ENCODE data around the gene SHOC1.
"Not testable (repeated sequence)": the region's sequence is repeated elsewhere in the genome, so short reads cannot be mapped to it uniquely, and the experiment has no call there.

The SHOC1 gene

GRCh38 chr9:111819360-111819759, 24.6 kb upstream of the SHOC1 start:
- no peak overlapping the region for H3K27ac ChIP-seq
- H3K4me3 ChIP-seq: no peak overlapping the region
- no peak for TF ChIP-seq CTCF (IDR thresholded peaks at IDR 0.05)
- DNase-seq (ENCODE audit: low spot score): no peak

- no peak overlapping the region for H3K27ac ChIP-seq
- no peak for DNase-seq (ENCODE audit: low spot score)
- H3K4me3 ChIP-seq: no peak overlapping the region
- no peak for TF ChIP-seq CTCF (IDR thresholded peaks at IDR 0.05)
These were observed 20.7 kb upstream of the SHOC1 start for GRCh38 chr9:111815285-111816070.

GRCh38 chr9:111812337-111812736, 17.6 kb upstream of the SHOC1 start:
- no peak overlapping the region for H3K4me3 ChIP-seq
- no peak overlapping the region for H3K27ac ChIP-seq
- DNase-seq (ENCODE audit: low spot score): no peak
- no peak for TF ChIP-seq CTCF (IDR thresholded peaks at IDR 0.05)

- Histone ChIP-seq H3K4me3 (no peak overlapping the region), H3K27ac (no peak overlapping the region)
- TF ChIP-seq CTCF (IDR thresholded peaks at IDR 0.05): no peak
- no peak for DNase-seq (ENCODE audit: low spot score)
These were observed 16.2 kb upstream of the SHOC1 start for GRCh38 chr9:111810908-111811307.

GRCh38 chr9:111810415-111810814, 15.7 kb upstream of the SHOC1 start:
- not testable (repeated sequence) for DNase-seq (ENCODE audit: low spot score); H3K27ac ChIP-seq; H3K4me3 ChIP-seq

- H3K27ac ChIP-seq: no peak overlapping the region
- no peak for DNase-seq (ENCODE audit: low spot score)
- no peak overlapping the region for H3K4me3 ChIP-seq
- TF ChIP-seq CTCF (IDR thresholded peaks at IDR 0.05): no peak
These were observed 12.5 kb upstream of the SHOC1 start for GRCh38 chr9:111807197-111807596.

GRCh38 chr9:111806259-111806658, 11.5 kb upstream of the SHOC1 start:
- H3K4me3 ChIP-seq: no peak overlapping the region
- no peak overlapping the region for H3K27ac ChIP-seq
- no peak for DNase-seq (ENCODE audit: low spot score)
- TF ChIP-seq CTCF (IDR thresholded peaks at IDR 0.05): no peak

All from coronary artery (tissue), 2 donors.